ENCODE data around the gene TTBK2.

Gene TTBK2

DNA sequence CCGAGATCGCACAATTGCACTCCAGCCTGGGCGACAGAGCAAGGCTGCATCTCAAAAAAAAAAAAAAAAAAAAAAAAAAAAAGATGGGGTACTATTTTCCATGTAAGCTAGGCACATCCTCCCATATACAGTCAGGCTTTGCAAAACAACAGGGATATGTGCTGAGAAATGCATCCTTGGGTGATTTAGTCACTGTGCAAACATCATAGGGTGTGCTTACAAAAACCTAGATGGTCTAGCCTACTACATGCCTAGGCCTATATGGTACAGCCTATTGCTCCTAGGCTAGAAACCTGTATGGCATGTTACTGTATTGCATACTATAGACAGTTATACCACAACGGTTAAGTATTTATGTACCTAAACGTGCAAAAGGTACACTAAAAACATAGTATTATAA is 75.0 kb downstream of the TTBK2 start (continued):
- TF ChIP-seq ZNF155 (tag by site-specific recombination; IDR thresholded peaks at IDR 0.05) = no peak
- TF ChIP-seq HOXC10 (CRISPR knock-in tag; IDR thresholded peaks at IDR 0.05) = no peak
- no peak for TF ChIP-seq ZNF394 (tag by site-specific recombination; IDR thresholded peaks at IDR 0.05; ENCODE audit: borderline replicate concordance)
- TF ChIP-seq SP7 (tag by site-specific recombination; IDR thresholded peaks at IDR 0.05) = no peak
- TF ChIP-seq ZNF544 (tag by site-specific recombination; IDR thresholded peaks at IDR 0.05) = no peak
- no peak for TF ChIP-seq ZFP69B (tag by site-specific recombination; IDR thresholded peaks at IDR 0.05)
- TF ChIP-seq MYNN (tag by site-specific recombination; IDR thresholded peaks at IDR 0.05; ENCODE audit: borderline replicate concordance) = no peak
- TF ChIP-seq, protein P1, sequence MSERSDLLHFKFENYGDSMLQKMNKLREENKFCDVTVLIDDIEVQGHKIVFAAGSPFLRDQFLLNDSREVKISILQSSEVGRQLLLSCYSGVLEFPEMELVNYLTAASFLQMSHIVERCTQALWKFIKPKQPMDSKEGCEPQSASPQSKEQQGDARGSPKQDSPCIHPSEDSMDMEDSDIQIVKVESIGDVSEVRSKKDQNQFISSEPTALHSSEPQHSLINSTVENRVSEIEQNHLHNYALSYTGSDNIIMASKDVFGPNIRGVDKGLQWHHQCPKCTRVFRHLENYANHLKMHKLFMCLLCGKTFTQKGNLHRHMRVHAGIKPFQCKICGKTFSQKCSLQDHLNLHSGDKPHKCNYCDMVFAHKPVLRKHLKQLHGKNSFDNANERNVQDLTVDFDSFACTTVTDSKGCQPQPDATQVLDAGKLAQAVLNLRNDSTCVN (tag by site-specific recombination; optimal IDR thresholded peaks at IDR 0.05) = no peak

DNA sequence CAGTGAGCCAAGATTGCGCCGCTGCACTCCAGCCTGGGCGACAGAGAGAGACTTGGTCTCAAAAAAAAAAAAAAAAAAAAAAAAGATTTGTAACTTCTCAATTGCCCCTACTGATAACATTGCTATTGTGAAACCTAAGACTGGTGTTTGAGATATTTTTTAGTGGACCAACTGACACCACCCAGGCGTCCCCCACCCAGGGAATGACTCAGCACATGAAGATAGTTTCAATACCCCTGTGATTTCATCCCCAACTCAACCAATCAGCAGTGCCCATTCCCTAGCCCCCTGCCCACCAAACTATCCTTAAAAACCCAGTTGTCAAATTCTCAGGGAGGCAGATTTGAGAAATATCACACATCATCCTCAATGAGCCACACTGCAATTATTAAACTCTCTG is 76.9 kb downstream of the TTBK2 start:
- TF ChIP-seq BCL11B (tag by site-specific recombination; IDR thresholded peaks at IDR 0.05; ENCODE audit: low read depth) = no peak
- TF ChIP-seq, protein P2, sequence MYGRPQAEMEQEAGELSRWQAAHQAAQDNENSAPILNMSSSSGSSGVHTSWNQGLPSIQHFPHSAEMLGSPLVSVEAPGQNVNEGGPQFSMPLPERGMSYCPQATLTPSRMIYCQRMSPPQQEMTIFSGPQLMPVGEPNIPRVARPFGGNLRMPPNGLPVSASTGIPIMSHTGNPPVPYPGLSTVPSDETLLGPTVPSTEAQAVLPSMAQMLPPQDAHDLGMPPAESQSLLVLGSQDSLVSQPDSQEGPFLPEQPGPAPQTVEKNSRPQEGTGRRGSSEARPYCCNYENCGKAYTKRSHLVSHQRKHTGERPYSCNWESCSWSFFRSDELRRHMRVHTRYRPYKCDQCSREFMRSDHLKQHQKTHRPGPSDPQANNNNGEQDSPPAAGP (tag by site-specific recombination; IDR thresholded peaks at IDR 0.05) = no peak
- no peak for TF ChIP-seq ZNF529 (tag by site-specific recombination; IDR thresholded peaks at IDR 0.05; ENCODE audit: insufficient replicate concordance)
- CTCF ChIA-PET = no interaction called here
- no peaks in the 10 kb centered on the region for H3K4me1 ChIP-seq (ENCODE audit: control insufficient read depth, insufficient read depth, low read length)
- H3K4me3 ChIP-seq (ENCODE audit: low read depth, low read length) = no peak overlapping the region
- no peaks in the 10 kb centered on the region for H3K9me3 ChIP-seq (ENCODE audit: control insufficient read depth, insufficient read depth, low read depth, low read length)
- H3K36me3 ChIP-seq (ENCODE audit: control insufficient read depth in 2 of 2, insufficient read depth in 1 of 2, low read length in 2 of 2) = peaks cover 0 to 5% of the 10 kb centered on the region in 2 experiments; a peak in 1 of 3 replicates
- no peak overlapping the region for H3K27ac ChIP-seq (ENCODE audit: extremely low read depth, low read depth, low read length)
- POLR2A ChIA-PET = no interaction called here

DNA sequence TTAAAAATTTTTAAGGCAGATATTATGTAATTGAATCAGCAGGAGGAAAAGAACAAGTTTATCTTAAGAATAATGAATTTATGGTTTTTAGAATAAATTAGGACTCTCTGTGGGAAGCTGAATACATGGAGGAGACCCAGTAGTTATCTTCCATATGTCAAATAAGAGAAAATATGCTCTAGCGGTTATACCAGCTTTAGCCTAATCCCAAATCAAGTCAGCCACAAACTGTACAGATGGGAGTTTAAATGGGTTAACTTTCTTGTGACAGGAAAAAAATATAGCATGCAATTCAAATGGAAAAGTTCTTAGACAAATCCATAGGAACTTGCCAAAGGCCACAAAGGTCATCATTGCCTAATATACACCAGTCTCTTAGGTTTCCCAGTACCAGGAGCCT is 84.3 kb downstream of the TTBK2 start:
- Histone ChIP-seq H3K27ac (ENCODE audit: extremely low read depth, low read depth, low read length) (no peak overlapping the region), H3K36me3 (ENCODE audit: control insufficient read depth in 2 of 2, insufficient read depth in 1 of 2, low read length in 2 of 2) (peaks cover 0 to 5% of the 10 kb centered on the region in 2 experiments; a peak in 1 of 3 replicates), H3K4me3 (ENCODE audit: low read depth, low read length) (no peak overlapping the region), H3K9me3 (ENCODE audit: control insufficient read depth, insufficient read depth, low read depth, low read length) (no peaks in the 10 kb centered on the region), H3K4me1 (ENCODE audit: control insufficient read depth, insufficient read depth, low read length) (no peaks in the 10 kb centered on the region)
- ChIA-PET POLR2A (no interaction called here), CTCF (interaction anchor here (0.6 kb wide), 1 partner anchor 33 kb away, joined by 3 read pairs; no protein-coding TSS in a partner anchor)
- no peak for TF ChIP-seq ZNF473 (tag by site-specific recombination; IDR thresholded peaks at IDR 0.05)
- no peak for TF ChIP-seq ZNF16 (tag by site-specific recombination; IDR thresholded peaks at IDR 0.05; ENCODE audit: low read depth)
- no peak for TF ChIP-seq ZIC2 (tag by site-specific recombination; IDR thresholded peaks at IDR 0.05)
- TF ChIP-seq, protein P3, sequence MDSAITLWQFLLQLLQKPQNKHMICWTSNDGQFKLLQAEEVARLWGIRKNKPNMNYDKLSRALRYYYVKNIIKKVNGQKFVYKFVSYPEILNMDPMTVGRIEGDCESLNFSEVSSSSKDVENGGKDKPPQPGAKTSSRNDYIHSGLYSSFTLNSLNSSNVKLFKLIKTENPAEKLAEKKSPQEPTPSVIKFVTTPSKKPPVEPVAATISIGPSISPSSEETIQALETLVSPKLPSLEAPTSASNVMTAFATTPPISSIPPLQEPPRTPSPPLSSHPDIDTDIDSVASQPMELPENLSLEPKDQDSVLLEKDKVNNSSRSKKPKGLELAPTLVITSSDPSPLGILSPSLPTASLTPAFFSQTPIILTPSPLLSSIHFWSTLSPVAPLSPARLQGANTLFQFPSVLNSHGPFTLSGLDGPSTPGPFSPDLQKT (IDR thresholded peaks at IDR 0.05; ENCODE audit: borderline replicate concordance, low read depth, low read length) = no peak
- TF ChIP-seq, protein P4, sequence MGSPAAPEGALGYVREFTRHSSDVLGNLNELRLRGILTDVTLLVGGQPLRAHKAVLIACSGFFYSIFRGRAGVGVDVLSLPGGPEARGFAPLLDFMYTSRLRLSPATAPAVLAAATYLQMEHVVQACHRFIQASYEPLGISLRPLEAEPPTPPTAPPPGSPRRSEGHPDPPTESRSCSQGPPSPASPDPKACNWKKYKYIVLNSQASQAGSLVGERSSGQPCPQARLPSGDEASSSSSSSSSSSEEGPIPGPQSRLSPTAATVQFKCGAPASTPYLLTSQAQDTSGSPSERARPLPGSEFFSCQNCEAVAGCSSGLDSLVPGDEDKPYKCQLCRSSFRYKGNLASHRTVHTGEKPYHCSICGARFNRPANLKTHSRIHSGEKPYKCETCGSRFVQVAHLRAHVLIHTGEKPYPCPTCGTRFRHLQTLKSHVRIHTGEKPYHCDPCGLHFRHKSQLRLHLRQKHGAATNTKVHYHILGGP (tag by site-specific recombination; IDR thresholded peaks at IDR 0.05) = no peak
- TF ChIP-seq, protein P5, sequence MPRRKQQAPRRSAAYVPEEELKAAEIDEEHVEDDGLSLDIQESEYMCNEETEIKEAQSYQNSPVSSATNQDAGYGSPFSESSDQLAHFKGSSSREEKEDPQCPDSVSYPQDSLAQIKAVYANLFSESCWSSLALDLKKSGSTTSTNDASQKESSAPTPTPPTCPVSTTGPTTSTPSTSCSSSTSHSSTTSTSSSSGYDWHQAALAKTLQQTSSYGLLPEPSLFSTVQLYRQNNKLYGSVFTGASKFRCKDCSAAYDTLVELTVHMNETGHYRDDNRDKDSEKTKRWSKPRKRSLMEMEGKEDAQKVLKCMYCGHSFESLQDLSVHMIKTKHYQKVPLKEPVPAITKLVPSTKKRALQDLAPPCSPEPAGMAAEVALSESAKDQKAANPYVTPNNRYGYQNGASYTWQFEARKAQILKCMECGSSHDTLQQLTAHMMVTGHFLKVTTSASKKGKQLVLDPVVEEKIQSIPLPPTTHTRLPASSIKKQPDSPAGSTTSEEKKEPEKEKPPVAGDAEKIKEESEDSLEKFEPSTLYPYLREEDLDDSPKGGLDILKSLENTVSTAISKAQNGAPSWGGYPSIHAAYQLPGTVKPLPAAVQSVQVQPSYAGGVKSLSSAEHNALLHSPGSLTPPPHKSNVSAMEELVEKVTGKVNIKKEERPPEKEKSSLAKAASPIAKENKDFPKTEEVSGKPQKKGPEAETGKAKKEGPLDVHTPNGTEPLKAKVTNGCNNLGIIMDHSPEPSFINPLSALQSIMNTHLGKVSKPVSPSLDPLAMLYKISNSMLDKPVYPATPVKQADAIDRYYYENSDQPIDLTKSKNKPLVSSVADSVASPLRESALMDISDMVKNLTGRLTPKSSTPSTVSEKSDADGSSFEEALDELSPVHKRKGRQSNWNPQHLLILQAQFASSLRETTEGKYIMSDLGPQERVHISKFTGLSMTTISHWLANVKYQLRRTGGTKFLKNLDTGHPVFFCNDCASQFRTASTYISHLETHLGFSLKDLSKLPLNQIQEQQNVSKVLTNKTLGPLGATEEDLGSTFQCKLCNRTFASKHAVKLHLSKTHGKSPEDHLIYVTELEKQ (tag by site-specific recombination; IDR thresholded peaks at IDR 0.05; ENCODE audit: borderline replicate concordance) = no peak
- no peak for TF ChIP-seq OSR2 (tag by site-specific recombination; IDR thresholded peaks at IDR 0.05)
- no peak for TF ChIP-seq ZNF223 (tag by site-specific recombination; IDR thresholded peaks at IDR 0.05)
- no peak for TF ChIP-seq ZNF776 (tag by site-specific recombination; IDR thresholded peaks at IDR 0.05; ENCODE audit: borderline replicate concordance)
- no peak for TF ChIP-seq ZBTB48 (tag by site-specific recombination; IDR thresholded peaks at IDR 0.05)
- no peak for TF ChIP-seq ZNF664 (tag by site-specific recombination; IDR thresholded peaks at IDR 0.05)
- TF ChIP-seq ZFP37 (tag by site-specific recombination; IDR thresholded peaks at IDR 0.05) = no peak
- TF ChIP-seq, protein P6, sequence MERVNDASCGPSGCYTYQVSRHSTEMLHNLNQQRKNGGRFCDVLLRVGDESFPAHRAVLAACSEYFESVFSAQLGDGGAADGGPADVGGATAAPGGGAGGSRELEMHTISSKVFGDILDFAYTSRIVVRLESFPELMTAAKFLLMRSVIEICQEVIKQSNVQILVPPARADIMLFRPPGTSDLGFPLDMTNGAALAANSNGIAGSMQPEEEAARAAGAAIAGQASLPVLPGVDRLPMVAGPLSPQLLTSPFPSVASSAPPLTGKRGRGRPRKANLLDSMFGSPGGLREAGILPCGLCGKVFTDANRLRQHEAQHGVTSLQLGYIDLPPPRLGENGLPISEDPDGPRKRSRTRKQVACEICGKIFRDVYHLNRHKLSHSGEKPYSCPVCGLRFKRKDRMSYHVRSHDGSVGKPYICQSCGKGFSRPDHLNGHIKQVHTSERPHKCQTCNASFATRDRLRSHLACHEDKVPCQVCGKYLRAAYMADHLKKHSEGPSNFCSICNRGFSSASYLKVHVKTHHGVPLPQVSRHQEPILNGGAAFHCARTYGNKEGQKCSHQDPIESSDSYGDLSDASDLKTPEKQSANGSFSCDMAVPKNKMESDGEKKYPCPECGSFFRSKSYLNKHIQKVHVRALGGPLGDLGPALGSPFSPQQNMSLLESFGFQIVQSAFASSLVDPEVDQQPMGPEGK (tag by site-specific recombination; IDR thresholded peaks at IDR 0.05) = no peak

Data from HEK293 (cell line).